HG02981 (cell line): ENCODE results near the gene BAZ2B.

Experiments used
- ATAC-seq: cut with Tn5 transposase; IDR thresholded peaks from one replicate; pipeline ENCODE4 v1.9.1; 2021; ENCODE audit warnings: mild to moderate bottlenecking, moderate library complexity; ENCODE audit not compliant: unreplicated experiment

Gene BAZ2B

DNA sequence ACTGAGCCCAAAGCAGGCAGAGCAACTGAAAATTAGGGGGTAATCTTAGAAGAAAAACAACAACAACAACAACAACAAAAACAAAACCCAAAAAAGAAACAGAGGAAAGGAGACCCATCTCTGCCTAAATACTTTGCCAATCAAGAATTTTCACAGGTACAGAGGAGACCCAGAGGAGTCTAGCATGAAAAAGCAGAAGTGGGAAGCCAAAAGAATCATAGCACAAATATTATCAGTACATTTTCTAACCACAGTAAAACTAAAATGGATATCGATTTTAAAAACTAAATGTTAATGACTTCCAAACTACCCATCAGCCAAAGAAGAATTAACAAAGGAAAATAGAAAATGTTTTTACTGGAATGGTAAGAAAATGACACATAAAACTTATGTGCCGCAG is 148.1 kb downstream of the BAZ2B start:
- no peak for ATAC-seq

DNA sequence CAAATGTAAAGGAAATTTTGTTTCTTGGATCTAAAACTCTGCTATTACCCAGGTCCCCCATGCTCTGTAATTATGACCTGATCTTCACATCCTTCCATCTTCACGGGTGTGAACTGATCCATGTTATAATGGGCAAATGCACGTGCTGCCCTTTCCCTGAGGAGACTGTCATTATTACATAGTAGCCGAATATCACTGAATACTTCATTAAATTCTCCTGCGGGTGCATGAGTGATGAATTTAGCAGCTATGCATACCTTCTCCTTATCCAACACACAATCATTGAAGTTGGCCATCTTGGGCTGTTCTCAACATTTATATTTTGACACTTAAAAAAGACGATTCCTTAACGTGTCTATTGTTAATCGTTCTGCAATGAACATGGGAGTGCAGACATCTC is 153.4 kb downstream of the BAZ2B start:
- ATAC-seq = no peak

DNA sequence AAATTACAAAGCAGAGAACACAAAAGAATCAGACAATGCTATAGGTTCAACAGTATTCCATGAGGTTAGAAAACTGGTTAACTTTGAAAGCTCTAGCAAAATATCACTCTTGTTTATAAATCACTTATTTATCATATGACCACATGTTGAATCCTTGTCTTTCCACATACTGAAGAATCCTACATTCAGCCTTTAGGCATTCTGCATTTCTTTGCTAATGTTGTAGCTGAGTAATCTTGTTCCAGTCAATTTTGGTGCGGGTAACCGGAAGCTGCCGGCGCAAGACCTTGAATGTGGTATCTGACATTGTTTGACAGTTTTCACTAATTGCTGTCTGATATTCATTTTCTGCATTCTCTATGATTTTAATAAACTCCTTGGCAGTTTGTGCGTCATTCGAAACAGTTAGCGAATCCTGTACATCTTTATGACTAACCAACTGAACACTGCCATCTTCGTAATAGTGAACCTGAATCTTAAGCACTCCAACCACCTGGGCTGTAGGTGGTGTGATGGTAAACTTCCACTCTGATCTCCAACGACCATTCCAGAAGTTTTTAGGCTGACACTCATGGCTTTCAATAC is 154.1 kb downstream of the BAZ2B start:
- no peak for ATAC-seq

DNA sequence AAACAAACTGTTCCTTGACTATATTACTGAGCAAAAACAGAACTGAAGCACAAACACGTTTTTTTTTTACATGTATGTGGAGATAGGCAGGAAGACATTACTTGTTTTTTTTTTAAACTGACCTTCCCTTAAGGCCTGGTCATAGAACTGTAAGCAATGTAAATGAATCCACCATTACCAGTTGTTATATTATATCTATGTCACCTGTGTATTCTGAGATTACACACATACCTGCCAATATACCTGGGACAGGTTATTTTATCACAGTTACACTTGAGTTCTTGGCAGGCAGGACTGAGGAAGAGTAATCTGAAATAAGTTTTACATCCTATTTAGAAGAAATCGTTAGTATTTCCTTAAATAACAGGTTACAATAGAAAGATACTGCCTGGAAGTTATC is 155.3 kb downstream of the BAZ2B start:
- no peak for ATAC-seq

DNA sequence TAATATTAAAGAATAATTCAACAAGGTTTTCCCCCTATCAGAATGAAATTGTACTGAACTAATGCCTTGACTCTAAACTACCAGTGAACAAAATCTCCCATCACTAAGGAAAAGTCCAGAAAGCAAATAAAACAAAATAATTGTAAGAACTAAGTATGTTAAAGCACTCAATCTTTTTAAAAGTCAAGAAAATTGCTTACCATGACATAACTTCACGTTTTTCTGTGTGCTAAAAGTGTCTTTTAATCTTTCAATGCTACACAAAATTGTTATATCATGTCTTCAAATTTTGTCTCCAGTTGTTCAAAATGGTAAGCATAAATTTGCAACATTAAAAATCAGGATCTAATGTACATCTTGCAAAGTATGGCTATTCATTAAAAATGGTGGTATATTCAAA is 156.1 kb downstream of the BAZ2B start:
- ATAC-seq = no peak

DNA sequence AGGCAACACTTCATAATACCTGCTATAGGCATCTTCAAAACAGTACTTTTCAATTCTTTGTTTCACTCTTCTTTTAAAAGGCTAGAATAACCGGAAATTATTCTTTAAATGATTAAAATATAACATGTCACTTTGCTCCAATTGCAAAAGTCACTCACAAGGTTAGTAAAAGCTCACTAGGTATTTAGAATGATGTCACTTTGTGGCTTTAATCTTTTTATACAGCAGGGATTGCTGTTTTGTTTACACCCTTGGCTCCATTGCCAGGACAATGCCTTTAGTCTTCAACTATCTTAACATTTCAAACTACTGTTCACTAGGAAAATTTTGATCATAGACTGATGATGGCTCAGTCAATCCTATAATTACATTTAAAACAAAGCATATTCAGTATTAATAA is 157.1 kb downstream of the BAZ2B start:
- no peak for ATAC-seq

DNA sequence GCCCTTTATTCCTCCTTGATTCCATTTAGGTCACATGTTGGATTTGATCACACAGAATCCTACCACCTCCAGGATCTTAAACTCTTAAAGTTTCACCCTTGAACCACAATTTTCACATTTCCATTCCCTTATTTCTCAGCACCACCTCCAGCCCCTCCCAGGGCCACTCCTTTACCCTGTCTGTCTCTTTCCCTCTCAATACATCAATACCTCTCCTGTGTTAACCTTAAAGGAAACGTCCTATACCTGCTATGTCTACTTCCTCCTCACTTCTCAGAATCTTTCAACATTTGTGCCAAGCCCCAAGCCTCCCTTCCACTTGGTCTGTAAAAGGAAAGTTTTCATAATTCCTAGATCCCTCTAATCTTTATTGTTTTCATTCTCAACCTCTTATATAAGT is 158.8 kb downstream of the BAZ2B start:
- no peak for ATAC-seq

DNA sequence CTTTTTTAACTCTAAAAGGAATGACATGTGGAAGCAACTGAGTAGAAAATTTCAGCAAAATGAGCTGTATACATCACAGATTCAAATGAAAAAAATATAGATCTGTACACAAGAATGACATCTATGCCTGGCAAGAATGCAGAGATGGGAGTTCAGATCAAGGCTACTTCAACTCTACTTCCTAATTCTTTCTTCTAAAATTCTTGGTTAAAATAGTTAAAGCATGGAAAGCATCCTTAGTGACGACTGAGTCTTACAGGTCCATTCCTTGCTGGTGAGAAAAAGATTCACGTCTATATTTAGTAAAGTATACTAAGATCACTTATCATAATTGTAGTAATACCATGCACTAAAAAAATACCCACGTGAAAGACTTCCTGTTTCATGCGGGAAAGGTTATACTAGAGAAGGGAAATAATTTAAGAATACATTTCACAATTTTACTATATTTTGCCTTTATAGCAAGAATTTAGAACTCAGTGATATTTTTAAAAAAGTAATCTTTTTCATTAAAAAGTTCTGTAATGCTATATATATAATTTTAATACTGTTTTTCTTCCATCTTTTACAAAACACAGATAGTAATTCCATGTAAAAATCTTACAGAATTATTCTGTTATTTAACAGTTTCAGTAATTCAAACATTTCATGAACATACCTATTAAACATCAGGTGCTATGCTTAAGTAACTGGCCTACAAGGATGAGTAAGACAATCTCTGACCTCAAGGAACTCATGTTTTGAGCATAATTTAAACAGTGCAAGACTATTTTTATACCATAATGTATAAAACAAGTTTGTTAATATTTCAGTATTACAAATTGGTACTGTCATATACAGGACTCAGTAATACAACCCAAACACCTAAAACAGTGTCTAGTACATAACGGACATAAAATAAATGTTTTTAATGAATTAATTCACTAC is 159.6 kb downstream of the BAZ2B start:
- no peak for ATAC-seq

DNA sequence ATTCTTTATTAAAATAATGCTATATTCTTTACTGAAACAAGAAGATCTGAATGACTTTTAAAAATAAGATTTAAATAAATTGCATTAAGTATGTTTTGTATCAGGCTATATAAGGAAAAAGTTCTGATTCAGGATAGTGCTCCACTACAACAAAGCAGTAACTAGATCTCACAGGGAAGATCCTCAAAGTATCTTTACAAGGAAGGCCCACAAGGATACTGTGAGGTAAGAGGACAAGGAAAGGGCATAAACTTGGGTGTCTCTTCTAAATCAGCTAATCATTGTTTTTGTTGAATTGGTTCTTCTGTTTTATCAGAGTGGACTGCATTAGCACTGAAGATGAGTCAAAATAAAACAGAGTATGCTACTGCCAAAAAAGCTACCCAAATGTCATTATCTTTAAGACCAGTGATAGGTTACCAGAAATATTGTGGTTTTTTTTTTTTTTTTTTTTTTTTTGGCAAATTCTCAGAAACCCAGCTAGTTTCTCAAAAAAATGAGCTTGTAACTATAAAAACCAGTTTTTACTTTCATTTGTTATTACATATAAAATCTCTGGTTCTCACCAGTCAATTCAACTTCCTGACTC is 160.9 kb downstream of the BAZ2B start:
- no peak for ATAC-seq

DNA sequence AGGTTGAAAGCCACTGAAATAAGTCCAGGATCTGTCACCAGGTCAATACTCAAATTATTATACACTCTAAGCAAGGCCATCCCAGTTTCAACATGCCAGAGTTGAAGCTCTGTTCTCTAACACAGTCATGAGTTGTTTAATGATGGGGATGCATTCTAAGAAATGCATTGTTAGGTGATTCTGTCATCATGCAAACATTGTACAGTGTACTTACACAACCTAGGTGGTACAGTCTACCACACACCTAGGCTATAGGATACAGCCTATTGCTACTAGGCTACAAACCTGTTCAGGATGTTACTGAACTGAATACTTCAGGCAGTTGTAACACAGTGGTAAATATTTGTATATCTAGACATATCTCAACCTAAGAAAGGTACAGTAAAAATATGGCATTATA is 162.2 kb downstream of the BAZ2B start:
- ATAC-seq = no peak

DNA sequence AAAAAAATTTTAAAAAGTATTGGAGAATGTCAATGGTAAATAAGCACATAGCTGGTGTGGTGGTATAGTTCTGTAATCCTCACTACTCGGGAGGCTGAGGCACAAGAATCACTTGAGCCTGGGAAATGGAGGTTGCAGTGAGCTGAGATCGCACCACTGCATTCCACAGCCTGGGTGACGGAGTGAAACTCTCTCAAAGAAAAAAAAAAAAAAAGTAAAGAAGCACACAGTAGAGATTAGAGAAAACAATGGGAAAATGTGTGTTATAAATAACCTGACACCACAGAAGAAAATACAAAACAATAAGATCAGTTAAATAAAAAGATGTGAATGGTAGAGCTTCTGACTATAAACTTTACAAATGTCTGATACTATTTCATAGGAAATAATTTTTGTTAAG is 166.2 kb downstream of the BAZ2B start:
- ATAC-seq = no peak

DNA sequence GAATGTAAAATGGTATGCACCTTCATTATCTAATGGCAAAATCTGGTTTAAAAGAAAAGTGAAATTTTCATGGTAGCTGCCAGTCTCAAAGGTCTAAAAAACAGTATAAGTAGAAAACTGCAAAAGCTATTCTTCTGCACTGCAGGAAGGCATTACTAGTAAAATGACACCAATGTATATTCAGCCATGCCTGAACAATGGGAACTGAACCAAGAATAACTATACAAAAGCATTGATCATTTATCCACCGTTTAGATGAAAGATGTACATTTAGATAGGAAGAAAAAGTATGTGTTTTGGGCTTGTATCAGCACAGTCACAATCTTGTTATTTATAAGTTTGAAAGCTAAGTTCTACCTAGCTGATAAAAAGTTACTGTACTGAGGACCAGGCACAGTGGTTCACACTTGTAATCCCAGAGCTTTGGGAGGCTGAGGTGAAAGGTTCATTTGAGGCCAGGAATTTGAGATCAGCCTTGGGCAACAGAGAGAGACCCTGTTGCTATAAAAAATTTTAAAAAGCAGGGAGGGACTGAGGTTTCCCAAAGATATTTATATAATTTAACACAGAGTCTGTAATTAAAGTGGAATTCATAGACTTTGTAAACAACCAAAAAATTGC is 166.7 kb downstream of the BAZ2B start:
- no peak for ATAC-seq

DNA sequence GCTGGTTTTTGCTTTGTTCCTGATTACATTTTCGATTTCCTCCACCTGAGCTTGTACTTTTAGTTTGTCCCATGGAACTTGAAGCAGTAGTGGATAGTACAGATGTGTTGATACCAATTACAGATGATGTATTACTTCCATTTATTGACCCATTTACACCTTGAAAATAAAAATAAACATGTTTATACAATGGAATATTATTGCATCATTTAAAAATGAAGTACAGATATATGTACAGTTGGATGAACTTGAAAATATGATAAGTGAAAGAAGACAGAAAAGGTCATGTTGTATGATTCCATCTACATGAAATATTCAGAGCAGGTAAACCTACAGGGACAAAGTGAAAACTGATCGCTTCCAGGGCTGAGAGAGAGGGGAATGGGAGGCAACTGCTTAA is 169.5 kb downstream of the BAZ2B start:
- ATAC-seq = no peak

DNA sequence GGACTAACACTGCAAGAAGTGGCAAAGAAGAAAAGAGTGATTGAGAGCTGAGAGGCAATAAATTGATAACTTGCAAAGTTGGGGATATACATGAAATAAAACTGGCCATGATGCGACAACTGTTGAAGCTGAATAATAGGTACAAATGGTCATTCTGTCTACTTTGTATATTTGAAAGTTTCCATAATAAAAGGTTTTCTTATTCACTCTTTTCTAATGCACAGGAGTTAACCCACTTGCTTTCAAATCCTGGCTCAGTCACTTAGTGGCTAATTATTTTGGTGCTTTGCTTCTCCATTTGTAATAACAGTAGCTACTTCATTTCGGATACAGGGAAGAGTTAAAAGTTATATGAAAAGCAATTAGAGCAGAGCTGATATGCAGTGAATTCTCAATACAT is 170.1 kb downstream of the BAZ2B start:
- ATAC-seq = no peak

DNA sequence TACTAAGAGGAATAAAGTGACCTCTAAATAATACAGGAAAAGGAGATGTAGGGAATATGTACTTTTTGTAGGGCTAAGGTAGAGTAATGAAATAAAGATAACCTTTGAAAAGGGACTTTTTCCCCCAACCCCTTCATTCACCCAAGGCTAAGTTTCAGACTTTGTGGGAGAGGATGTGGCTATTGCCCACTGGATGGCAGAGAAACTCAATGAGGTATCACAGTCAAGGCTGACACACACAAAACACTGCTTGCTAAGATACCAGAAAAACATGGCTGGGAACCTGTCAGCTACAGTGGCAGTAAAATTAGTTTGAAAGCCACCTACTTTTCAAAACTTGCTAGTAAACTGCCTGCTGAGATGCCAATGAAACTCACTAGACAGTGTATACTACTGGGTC is 171.0 kb downstream of the BAZ2B start:
- peak; percentile 76 for ATAC-seq

DNA sequence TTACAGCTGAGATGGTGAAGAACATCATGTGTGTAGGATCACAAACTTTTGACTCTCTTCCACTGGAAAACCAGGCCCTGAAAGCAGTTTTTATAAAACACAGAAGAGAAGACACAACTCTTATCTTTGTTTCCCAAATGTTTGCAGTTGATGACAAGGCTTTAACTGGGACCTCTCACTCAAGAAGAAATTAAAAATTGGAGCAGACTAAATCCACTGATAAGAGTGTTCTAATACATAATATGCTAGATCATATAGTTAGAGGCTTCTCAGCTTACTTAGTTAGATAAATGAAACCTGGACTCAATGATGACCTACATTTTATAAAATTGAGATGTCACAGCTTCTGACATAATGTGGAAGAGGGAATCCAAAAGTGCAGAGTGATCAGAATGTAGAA is 171.6 kb downstream of the BAZ2B start:
- ATAC-seq = no peak

DNA sequence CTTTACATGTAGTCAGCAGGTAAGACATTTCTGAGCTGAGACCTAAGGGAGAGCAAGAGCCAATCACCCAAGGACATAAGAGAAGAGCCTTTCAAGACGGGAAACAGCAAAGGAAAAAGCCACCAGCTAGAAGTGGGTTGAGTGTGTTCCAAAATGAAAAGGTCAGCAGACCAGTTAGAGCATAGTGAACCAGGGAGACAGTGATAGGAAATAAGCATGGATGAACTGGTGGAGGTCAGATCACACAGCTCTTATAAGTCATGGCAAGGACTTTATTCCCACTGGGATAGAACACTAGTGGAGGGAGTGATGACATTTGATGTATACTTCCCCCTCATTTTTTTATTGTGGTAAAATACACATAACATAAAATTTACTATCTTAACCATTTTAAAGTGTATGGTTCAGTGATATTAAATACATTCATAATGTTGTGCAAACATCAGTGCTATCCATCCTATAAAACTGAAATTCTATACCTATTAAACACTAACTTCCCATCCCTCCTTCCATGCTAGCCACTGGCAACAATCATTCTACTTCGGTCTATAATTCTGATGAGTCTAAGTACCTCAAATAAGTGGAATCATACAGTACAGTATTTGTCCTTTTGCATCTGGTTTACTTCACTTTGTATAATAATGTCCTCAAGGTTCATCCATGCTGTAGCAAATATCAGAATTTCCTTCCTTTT is 174.0 kb downstream of the BAZ2B start:
- no peak for ATAC-seq

DNA sequence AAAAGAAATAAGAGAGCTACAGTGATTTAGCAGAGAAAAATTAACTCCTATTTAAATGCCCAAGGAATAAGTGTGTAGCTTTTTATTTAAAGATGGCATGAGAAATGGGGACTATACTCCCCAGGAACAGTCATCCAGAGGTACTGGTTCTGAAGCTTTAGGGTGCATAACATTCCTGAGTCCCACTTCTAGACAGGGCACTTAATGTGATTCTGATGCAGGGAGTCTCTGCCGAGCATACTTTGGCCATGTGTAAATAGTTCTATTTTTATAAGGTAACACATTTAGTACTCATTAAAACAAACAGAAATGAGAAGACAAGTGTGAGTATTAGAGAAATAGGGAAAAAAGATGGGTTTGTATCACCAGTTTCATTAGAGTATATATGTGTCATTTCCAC is 175.2 kb downstream of the BAZ2B start:
- no peak for ATAC-seq

DNA sequence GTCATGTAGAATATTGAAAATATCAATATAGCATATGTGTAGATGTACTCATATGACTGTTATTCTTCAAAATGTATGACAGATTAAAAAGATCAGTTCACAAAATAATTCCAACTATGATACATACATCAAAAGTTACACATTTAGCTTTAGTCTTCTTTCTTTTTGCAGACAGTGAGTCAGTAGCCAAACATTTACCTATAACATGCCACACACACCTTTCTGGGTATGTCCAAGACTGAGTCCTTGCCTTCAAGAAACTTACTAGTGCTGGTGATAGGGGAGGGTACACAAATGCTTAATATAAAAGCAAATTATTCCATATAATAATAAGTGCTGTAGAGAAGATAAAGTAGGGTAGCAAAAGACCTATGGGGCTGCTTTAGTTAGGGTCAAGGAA is 176.9 kb downstream of the BAZ2B start:
- ATAC-seq = no peak

DNA sequence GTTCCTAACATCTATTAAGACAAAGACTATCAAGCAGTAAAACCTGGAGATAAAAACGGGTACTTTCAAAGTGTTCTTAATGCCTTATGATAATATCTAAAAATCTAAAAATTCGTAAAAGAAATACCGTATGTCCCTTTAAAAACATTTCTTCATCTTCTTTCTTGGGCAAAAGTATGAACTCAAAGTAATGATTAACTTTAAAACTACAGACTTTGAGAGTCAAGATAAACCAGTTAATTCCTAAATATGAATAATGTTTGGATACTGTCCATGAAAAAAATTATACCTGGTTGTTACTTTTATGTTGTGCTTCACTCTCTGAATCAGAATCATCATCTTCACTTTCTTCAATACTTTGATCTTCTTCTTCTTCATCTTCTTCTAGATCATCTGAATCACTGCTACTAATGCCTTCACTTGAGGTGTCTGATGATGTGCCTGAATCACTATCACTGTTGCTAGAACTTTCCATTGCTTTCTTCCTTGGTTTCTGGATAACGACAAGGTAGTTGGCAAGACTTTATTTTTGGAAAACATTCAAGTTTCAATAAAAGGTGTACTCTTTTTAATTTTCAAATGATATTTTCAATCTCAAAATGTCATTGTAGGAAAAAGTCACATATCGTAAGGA is 177.5 kb downstream of the BAZ2B start:
- ATAC-seq = no peak

DNA sequence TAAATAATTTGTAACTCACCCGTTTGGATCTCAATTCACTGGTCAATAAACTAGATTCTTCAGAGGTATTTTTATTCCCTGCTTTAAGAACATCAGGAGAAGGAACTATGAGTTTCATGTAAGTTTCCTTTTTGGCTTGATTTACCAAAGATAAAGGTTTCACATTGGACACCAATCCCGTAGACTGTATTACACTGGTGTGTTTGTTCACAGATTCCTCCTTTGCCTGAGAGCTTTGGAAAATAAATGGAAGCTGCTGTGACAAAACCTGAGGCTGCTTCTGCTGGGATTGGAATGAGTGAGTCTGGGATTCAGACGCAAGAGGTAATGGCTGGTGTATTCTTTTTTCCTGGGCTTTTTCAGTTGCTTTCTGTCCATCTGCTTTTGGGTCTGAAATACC is 178.1 kb downstream of the BAZ2B start:
- ATAC-seq = no peak
